ENCODE results near the gene PCSK6.
"Not testable (repeated sequence)": the region's sequence is repeated elsewhere in the genome, so short reads cannot be mapped to it uniquely, and the experiment has no call there.

PCSK6 gene

DNA sequence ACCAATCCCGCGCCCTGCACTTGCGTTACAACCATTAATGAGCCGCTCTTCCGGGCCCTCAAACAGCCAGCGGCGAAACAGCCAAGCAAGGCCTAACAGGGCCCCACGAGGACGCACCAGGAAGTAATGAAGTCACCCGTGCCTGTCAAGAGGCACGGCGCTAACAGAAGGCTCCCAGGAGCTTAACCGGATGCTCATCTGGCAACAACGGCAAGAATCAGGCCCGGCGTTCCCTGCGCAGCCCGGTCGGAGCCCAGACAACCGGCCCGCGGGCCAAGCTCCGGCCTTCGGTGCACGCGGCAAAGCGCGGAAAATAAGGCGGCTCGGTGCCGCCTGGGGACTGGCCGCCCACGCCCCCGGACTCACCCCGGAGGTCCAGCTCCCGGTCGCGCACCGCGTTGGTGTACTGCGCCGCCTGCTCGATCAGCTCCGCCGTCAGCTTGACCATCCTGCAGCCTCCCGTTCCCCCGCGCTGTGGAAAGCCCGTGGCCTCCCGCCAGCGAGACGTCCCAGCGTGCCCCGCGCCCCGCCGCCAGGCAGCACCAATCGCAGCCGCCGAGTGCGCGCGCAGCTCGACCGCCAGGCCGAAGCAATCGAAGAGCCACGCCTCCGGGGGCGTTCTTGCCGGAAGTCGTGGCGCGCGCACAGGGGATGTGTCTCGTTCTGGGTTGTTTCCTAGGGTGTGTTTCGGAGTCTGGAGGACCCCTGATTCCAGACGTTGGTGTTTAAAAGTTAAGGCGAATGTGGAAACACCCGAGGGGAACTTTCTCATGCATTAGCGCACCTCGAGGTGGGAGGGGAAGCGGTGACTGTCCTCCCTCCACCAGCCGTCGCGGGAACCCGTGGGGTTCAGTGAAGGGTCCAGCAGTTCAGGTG is 194.5 kb downstream of the PCSK6 start, which contains the start of gene SNRPA1:
Gene SNRPA1 (minus strand): TSS at position 518 of the 876 bp plus-strand sequence. CDS start 70 bp downstream, at position 448.
- TF ChIP-seq, protein P1, sequence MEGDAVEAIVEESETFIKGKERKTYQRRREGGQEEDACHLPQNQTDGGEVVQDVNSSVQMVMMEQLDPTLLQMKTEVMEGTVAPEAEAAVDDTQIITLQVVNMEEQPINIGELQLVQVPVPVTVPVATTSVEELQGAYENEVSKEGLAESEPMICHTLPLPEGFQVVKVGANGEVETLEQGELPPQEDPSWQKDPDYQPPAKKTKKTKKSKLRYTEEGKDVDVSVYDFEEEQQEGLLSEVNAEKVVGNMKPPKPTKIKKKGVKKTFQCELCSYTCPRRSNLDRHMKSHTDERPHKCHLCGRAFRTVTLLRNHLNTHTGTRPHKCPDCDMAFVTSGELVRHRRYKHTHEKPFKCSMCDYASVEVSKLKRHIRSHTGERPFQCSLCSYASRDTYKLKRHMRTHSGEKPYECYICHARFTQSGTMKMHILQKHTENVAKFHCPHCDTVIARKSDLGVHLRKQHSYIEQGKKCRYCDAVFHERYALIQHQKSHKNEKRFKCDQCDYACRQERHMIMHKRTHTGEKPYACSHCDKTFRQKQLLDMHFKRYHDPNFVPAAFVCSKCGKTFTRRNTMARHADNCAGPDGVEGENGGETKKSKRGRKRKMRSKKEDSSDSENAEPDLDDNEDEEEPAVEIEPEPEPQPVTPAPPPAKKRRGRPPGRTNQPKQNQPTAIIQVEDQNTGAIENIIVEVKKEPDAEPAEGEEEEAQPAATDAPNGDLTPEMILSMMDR (IDR thresholded peaks at IDR 0.05; ENCODE audit: extremely low read depth, missing control alignments) = no peak
- DNase-seq (ENCODE audit: low spot score) = peak; percentile 98

DNA sequence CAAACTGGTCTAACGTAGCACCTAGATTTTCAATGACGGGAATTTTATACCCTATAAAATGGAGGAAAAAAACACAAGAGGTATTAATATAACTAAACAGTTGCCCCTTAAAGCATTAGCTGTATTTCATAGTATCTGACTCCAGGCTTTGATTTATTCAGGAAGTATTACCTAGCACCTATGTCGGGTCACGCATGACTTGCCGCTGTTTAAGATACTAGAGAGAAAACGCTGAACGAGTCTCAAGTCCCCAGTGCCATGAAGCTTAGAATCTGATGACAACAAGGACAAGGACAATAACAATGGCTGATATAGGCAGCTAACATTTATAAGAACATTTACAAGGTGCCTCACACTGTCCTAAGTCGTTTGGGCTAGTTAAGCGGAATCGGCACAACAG is 196.4 kb downstream of the PCSK6 start:
- DNase-seq (ENCODE audit: low spot score) = no peak
- TF ChIP-seq, protein P1 (IDR thresholded peaks at IDR 0.05; ENCODE audit: extremely low read depth, missing control alignments) = no peak

DNA sequence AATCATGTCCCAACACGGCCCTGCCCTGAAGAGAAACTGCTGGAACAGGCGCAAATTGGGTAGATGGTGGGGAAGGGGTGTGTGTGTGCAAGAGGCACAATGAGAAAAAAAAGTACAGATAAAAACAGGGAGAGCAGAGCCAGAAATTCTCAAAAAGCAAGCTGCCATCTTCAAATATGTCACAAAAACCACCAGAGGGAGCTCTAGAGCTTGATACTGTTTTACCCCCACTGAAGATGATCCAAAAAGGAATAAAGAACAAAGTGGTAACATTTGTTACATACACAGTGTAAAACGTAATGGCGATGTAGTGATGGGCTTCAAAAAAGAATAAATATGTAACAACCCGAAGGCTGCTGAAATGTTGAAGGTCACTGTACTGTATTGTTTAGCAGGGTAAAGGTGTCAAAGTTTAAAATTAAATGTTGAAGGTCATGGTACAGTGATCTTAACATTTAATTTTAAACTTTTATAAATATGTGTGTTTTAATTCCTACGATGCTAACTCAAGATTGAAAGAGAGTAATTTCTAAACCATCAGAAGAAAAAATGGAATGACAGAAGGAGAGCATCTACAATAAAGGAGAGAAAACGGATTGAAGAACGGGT is 200.5 kb downstream of the PCSK6 start:
- DNase-seq (ENCODE audit: low spot score) = peak; percentile 52
- TF ChIP-seq, protein P1 (IDR thresholded peaks at IDR 0.05; ENCODE audit: extremely low read depth, missing control alignments) = peak; percentile 36

DNA sequence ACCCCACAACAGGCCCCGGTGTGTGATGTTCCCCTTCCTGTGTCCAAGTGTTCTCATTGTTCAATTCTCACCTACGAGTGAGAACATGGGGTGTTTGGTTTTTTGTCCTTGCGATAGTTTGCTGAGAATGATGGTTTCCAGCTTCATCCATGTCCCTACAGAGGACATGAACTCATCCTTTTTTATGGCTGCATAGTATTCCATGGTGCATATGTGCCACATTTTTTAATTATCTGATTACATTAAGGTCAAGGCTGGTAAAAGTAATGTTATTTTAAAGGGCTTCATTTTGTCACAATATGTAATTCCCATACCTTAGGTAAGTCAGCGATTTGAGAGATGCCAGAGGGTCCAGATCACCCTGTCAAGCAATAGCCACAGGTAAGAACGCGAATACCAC is 202.2 kb downstream of the PCSK6 start:
- DNase-seq (ENCODE audit: low spot score) = not testable (repeated sequence)

DNA sequence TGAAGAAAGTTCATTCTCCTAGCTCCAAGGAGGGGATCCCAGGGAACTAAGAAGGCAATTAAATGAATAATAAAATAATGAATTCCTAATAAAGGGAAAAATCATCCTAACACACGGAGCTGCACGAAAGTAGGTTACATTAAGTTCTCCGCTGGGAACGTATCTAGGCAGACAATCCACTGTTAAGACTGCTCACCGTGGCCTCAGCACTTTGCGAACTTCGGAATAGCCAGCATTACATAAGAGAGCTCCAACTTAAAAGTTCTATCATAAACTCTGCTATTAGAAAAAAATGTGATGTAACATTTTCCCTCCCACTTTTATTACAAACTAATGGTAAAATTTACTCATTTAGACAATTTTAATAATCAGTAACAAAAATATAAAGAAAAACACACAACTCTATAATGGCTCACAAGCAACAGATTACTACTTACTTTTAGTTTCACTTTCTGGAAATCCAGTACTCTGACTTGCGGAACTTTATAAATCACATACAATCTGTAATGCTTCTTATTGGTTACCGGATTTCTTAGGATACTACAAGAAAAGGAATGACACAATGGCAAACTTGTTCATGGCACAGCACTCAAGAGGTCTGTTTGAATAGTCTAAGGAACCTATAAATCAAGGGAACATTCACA is 202.9 kb downstream of the PCSK6 start:
- DNase-seq (ENCODE audit: low spot score) = no peak
- TF ChIP-seq, protein P1 (IDR thresholded peaks at IDR 0.05; ENCODE audit: extremely low read depth, missing control alignments) = no peak

DNA sequence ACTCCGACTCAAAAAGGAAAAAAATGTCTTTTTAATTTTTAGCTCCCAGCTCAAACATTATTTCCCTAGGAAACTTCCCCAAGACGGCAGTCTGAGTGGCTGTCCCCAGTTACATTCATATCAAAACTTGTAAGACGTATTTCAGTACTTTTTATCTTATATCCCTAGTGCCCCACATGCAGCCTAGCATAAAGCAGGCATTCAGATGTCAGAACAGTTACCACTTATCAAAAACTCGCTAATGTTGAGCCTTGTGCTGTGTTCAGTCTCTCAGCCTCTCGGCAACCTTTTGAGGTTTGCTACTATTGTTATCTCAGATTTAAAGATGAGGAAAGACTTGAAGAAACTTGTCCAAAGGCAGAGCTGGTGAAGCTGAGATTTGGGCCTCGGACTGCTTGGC is 205.6 kb downstream of the PCSK6 start:
- TF ChIP-seq, protein P1 (IDR thresholded peaks at IDR 0.05; ENCODE audit: extremely low read depth, missing control alignments) = no peak
- DNase-seq (ENCODE audit: low spot score) = no peak

DNA sequence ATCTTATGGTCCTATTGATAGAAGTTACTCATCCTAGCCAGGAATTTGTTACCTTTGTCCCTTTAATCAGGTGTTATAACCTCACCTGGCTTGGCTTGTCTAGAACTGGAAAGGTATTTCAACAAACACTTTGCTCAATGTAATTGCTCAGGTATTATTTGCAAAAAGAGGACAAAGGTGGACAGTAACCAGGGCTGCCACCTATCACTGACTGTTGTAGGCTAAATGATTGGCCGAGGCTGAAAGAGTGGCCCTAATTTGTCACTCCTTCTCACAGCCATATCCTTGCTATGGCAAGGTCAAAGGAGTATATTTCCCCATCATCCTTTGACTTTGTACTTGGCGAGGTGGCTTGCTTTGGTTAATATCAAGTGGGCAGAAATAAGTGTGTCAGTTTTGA is 209.5 kb downstream of the PCSK6 start:
- no peak for DNase-seq (ENCODE audit: low spot score)
- TF ChIP-seq, protein P1 (IDR thresholded peaks at IDR 0.05; ENCODE audit: extremely low read depth, missing control alignments) = no peak

All from GM20000 (cell line).